Measurements from ENCODE around the gene C17orf113.
A peak's percentile ranks its signal among the peaks of the same experiment; 100 is the strongest.
"Not testable (repeated sequence)": the region's sequence is repeated elsewhere in the genome, so short reads cannot be mapped to it uniquely, and the experiment has no call there.

C17orf113 gene

GRCh38 chr17:42016941-42017865 is 33.2 kb downstream of the C17orf113 start, which contains the start of gene DNAJC7:
TSS of gene DNAJC7 (minus strand) at chr17:42017439. CDS start at chr17:42017416, 23 bp downstream.
- DNase-seq (ENCODE audit: low read depth) = peak; percentile 73

GRCh38 chr17:42016411-42016831 is 34.0 kb downstream of the C17orf113 start:
- DNase-seq (ENCODE audit: low read depth) = no peak

- DNase-seq (ENCODE audit: low read depth) = not testable (repeated sequence)
Measured at GRCh38 chr17:42013740-42014139, 36.7 kb downstream of the C17orf113 start.

GRCh38 chr17:42012363-42012762 is 38.0 kb downstream of the C17orf113 start:
- not testable (repeated sequence) for DNase-seq (ENCODE audit: low read depth)

- DNase-seq (ENCODE audit: low read depth) = no peak
Measured at GRCh38 chr17:42010898-42011516, 39.4 kb downstream of the C17orf113 start.

- not testable (repeated sequence) for DNase-seq (ENCODE audit: low read depth)
Measured at GRCh38 chr17:42010266-42010680, 40.1 kb downstream of the C17orf113 start.

GRCh38 chr17:42009170-42009569 is 41.2 kb downstream of the C17orf113 start:
- DNase-seq (ENCODE audit: low read depth) = no peak

GRCh38 chr17:42005166-42005565 is 45.2 kb downstream of the C17orf113 start:
- no peak for DNase-seq (ENCODE audit: low read depth)

GRCh38 chr17:42002792-42003301 is 47.6 kb downstream of the C17orf113 start:
- no peak for DNase-seq (ENCODE audit: low read depth)

- no peak for DNase-seq (ENCODE audit: low read depth)
Measured at GRCh38 chr17:42002175-42002791, 48.1 kb downstream of the C17orf113 start.

- DNase-seq (ENCODE audit: low read depth) = no peak
Measured at GRCh38 chr17:42001729-42002128, 48.7 kb downstream of the C17orf113 start.

GRCh38 chr17:42000413-42001133 is 49.8 kb downstream of the C17orf113 start:
- DNase-seq (ENCODE audit: low read depth) = no peak

- no peak for DNase-seq (ENCODE audit: low read depth)
Measured at GRCh38 chr17:41998497-41998896, 51.9 kb downstream of the C17orf113 start.

- DNase-seq (ENCODE audit: low read depth) = no peak
Measured at GRCh38 chr17:41996855-41997164, 53.6 kb downstream of the C17orf113 start.

- no peak for DNase-seq (ENCODE audit: low read depth)
Measured at GRCh38 chr17:41992576-41992975, 57.8 kb downstream of the C17orf113 start.

GRCh38 chr17:41989702-41990419 is 60.5 kb downstream of the C17orf113 start:
- DNase-seq (ENCODE audit: low read depth) = no peak

GRCh38 chr17:41988418-41988817 is 62.0 kb downstream of the C17orf113 start:
- DNase-seq (ENCODE audit: low read depth) = no peak

Data from stimulated activated CD8-positive, alpha-beta memory T cell treated with anti-CD3 and anti-CD28 coated beads, Interleukin-7, amount 100 ng/mL, for 24 hours (primary cell).